ENCODE data around the gene ZNF638.

Gene ZNF638

DNA sequence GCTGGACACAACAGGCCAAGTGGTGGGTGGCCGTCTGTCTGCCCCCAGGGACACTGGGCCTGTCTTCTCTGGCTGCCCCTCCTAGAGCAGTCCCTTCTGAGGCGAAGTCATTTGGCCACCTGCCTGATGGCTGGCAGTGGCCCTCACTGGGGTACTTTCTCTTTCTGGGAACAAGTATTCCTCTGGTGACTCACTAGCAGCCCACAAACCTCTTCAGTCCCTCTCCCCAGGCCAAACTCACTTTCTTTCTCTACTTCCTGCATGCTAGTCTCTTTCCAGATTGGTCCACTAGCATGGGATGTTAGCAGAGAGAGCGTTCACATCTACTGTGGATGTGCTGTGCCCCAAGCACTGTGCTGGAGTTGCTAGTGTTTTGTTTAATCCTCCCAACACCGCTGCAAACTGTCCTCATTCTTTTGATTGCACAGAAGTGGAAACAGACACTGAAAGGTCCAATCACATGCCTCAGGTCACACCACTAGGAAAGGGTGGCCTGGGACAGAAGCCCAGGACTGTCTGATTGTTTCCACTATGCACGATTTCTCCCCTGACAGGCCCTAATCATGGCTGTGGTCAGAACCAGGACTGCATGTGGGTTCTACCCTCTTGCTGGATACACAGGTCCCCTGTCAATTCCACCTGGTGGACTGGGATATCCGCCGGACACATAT lies 127.0 kb downstream of the ZNF638 start:
- FAIRE-seq, result no peak

GRCh38 chr2:71459084-71459431 lies 127.5 kb downstream of the ZNF638 start:
- no peak for FAIRE-seq

DNA sequence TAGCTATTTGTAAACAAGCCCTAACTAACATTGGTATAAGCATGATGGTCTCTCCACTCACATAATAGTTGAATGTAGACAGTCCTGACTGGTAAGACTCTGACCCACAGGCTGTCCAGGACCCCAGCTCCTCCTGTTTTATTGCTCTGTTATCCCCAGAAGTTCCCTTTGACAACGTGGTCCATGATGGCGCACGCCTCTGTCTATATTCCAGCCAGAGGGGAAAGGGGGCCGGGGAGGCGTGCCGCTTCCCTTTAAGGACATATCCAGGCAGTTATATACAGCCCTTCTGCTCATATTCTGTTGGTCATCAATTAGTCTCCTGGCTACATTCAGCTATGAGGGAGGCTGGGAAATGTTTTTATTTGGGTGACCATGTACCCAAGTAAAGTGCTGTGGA lies 128.5 kb downstream of the ZNF638 start:
- FAIRE-seq, result no peak

GRCh38 chr2:71460595-71461303 lies 129.2 kb downstream of the ZNF638 start:
- FAIRE-seq, result no peak

DNA sequence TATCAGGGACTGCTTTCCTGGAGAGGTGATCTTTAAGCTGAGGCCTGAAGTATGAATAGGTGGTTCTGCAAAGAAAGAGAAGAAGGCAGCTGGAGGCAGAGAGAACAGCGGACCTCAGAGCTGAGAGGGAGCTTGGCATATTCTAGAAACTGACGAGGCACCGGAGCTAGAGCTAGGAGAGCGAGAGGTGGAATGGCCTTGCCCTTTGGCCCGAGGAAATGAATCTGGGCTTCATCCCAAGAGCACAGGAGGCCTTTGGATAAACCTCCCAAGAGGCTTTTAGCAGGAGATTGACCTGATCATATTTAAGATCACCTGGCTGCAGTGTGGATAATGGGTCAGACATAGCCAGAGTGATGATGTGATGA lies 129.7 kb downstream of the ZNF638 start:
- no peak for FAIRE-seq

- FAIRE-seq, result no peak
These were observed 130.5 kb downstream of the ZNF638 start for GRCh38 chr2:71462056-71462605.

- no peak for FAIRE-seq
These were observed 131.2 kb downstream of the ZNF638 start for GRCh38 chr2:71462641-71463341.

DNA sequence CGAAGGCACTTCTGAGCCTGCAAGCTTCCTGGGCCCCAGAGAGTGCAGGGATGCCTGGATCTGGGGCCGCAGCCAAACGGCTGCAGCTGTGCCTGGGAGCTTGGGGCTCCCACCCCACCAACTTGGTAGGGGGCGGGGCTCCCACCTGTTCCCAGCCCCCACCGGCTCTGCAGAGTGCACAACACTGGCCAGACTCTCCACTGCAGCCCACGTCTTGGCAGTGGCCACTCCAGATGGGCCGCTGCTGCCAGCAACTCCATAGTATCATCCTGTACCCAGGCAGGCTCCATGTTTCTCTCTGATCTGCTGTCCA lies 131.7 kb downstream of the ZNF638 start:
- no peak for FAIRE-seq

DNA sequence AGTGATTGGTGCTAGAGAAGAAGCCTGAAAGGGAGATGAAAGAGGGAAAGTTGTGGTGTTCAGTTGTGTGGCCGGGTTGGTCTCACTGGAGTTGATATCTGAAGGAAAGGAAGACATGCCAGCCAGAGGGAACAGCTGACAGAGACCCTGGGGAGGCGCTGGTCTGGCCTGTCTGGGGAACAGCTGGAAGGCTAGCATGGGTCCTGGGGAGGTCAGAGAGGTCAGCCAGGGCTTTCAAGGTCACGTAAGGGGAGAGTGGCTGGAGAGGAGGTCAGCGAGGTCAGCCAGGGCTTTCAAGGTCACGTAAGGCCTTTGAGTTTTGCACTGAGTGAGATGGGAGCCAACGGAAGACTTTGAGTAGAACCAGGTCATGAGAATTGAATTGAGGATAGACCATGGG lies 132.8 kb downstream of the ZNF638 start:
- no peak for FAIRE-seq

DNA sequence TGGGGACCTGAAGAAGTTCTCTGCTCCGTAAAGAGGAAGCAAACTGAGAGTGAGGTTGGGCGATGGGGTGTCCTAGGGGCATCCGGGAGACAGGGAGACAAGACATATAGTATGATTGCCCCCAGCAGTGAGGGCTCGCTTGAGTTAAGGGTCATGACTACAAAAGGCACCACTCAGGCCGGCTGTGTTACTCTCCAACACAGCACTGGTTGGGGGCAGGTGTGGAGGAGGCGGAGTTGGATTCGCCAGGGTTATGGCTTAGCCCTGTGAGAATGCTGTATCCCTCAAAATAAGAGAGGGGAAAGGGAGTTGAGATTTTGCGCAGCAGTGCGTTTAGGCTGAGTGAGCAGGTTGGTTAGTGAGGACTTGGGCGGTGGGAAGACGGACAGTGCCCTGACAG lies 133.8 kb downstream of the ZNF638 start:
- FAIRE-seq, result no peak

- FAIRE-seq, result no peak
These were observed 134.3 kb downstream of the ZNF638 start for GRCh38 chr2:71465961-71466300.

DNA sequence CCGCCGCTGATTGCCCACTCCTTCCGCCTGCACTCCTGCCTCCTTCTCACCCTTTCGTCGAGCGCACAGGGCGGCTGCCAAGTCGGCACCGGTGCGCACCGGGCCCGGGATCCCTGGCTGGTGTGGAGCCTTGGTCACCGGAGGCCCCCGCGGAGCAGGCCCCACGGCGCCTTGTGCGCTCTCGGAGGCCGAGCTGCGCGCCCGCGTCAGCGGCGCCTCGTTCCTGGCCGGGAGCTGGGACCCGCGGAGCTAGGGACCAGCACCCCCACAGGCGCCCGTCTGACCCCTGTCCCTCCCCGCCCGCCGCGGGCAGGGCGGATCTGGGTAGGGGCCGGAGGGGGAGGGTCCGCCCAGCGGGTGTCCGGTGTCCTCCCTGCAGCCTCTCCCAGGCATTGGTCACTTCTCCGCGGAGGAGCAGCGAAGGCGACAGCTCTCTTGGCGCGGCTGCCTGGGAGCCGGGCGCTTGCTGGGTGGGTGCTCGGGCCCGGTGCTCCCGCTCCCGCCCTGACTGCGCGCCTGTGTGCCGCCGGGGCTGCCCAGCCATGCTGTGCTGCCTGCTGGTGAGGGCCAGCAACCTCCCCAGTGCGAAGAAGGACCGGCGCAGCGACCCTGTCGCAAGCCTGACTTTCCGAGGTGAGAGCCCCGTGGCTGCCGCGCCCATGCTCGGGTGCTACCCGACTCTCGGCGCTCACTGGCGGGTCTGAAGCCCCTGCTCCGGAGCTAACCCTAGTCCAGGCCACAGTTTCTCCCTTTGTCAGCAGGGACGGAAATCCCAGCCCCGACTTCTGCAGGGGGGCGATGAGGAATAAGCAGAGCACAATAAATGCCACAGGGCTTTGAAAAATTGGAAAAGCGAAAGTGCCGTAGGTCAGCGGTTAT lies 135.0 kb downstream of the ZNF638 start:
- no peak for FAIRE-seq

DNA sequence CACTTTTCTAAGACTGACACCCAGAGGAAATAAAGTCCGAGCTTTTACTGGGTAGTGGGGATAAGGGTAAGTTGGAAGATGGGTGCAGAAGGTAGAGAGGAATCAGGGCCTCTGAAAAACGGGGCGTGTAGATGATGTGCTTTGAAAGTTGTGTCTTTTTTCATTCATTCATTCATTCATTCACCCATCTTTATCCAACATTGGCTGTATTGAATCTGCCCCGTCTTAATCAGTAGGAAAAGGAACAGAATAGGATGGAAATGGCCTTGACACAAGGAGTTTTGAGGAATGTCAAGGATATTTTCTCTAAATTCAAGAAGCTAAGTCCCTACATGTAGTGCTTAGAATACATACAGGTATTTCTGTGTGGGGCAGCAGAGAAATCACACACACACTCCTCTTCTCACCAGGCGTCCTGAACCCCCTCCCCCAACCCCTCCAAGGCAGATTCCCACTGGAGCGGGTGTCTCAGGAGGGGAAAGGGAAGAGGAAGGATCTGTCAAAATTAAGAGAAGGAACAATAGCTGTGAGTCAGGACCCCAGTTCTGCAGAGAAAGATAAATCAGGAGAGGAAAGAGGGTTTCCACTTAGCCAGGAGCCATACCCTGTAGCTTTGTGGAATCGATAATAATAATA lies 135.7 kb downstream of the ZNF638 start:
- FAIRE-seq, result no peak

GRCh38 chr2:71468279-71469015 lies 136.9 kb downstream of the ZNF638 start:
- no peak for FAIRE-seq

DNA sequence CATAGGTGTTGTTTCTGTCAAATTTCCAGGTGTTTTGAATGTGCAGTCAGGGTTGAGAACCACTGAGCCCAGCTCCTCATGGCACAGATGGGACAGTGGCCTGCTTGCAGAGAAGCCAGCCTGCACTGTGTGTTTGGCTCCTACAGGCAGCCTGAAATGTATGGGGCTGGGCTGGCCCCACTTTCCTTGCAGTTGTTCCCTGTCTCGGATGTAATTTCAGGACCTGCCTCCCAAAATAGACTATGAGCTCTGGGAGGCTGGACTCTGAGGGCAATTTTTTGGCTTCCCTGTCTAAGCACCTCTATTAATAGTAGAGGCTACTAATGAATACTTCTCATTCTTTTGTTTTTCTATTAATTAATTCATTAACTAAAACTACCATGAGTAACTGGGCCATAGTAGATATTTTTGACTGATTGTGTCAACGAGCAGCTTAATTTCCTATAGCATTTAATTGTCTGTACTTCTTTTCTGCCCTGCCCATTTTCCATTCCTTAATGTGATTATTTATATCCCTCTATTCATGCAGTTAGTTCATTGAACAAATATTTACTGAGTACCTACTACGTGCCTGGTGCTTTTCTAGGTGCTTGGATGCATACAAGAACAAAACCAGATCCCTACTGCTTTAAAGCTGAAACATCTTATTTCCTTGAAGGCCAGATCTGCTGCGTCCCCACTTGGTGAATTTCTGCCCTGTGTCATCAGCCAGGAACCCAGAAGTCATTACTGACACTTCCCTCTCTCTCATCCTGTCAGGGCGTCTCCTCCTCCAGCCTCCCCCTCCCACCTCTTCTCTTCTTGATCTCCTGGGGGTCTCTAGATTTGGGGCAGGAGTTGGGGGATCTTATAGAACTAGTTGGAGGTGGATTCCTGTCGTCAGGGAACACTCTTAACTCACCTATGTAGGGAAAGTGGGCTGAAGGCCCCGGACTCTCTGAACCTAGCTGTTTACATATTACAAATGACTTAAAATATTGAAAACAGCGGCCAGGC lies 138.1 kb downstream of the ZNF638 start:
- FAIRE-seq, result no peak

DNA sequence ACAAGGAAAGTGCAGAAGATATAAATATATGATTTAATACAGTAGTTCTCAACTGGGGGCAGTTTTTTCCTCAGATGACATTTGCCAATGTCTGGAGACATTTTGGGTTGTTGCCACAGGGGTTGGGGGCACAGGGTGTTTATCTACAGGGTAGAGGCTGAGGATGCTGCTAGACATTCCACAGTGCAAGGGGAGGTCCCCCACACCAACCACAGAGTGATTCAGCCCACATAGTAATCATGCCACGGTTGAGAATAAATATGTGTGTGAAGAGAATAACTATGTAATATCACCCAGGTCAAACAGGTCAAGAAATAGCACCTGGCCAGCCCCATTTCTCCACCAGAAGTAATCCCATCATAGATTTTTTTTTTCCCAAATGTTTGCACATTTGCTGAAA lies 139.7 kb downstream of the ZNF638 start:
- no peak for FAIRE-seq

DNA sequence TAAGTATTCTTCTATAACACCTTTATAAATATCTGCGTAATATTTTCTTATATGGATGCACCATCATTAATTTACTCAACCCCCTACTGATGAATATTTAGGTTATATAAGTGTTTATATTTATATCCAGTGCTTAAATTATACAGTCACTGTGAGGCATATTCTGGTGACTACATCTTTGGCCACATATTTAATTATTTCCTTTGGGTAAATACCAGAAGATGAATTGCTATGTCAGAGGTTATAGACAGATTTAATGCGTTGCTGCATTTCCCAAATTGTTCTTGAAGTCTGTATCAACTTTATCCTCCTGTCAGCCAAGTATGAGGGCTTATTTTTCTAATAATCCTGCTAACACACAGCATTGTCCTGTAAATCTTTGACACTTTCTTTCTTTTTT lies 140.4 kb downstream of the ZNF638 start:
- no peak for FAIRE-seq

GRCh38 chr2:71473346-71474031 lies 141.9 kb downstream of the ZNF638 start:
- FAIRE-seq, result no peak

DNA sequence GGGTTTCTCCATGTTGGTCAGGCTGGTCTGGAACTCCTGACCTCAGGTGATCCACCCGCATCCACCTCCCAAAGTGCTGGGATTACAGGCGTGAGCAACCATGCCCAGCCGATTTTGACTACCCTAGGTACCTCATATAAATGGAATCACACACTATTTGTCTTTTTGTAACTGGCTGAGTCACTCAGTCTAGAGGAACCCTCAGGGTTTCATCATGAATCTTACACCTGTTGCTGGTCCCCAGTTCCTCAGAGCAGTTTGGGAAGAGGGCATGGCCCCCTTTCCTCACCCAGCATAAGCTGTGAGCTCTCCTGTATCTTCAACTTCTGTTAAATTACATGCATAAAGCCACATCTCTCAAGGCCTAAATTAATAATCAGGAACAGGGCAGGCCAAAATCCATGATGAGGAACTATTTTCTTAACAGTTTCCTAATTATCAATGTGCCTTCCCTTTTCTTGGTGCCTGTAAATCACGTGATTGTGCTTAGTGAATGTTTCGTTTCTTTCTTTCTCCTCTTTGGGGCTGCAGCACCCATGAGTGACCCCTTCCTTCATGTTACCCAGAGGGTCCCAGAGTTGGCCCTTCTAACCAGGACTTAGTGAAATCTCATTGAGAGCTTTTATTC lies 142.6 kb downstream of the ZNF638 start:
- FAIRE-seq, result no peak

All from islet of Langerhans (tissue), 1 donor.